Urinary bladder (tissue), 4 donors: ENCODE results near the gene RHBDL1. TPM values are rescaled to one million over a fixed set of nuclear protein-coding genes. Genes with fewer than 3 reads are reported as not detected.

ENCODE experiments used
- DNase-seq: peaks from one replicate; pipeline ENCODE4 v3.0.0-alpha.2; 2015; ENCODE audit errors: extremely low spot score
- H3K27ac ChIP-seq: one replicate; pipeline ENCODE4 v1.5.1; 2013; ENCODE audit warnings: low read depth, mild to moderate bottlenecking, moderate library complexity
- H3K36me3 ChIP-seq: one replicate; pipeline ENCODE4 v1.6.1; 2013; ENCODE audit warnings: mild to moderate bottlenecking, moderate library complexity; ENCODE audit not compliant: insufficient read depth
- H3K4me1 ChIP-seq: one replicate; pipeline ENCODE4 v1.6.1; 2013; ENCODE audit warnings: mild to moderate bottlenecking, moderate library complexity; ENCODE audit not compliant: insufficient read depth
- H3K4me3 ChIP-seq: one replicate; pipeline ENCODE4 v1.5.1; 2013; ENCODE audit warnings: low read depth, low read length
- WGBS: extraction: QIAGEN DNeasy Blood & Tissue Kit; methylation state at CpG from one replicate; pipeline ENCODE4 v1.1.7; 2013; 5-methylcytosine and 5-hydroxymethylcytosine counted together
- polyA plus RNA-seq: library from polyadenylated mRNA; stranded (reverse); fragments of 200-250 nt; gene quantifications from one replicate; pipeline ENCODE4 v1.2.3, GENCODE V29; 2013
- total RNA-seq: library from RNA; depleted of rRNA; stranded (reverse); fragments of >200 nt; gene quantifications from one replicate; pipeline ENCODE4 v1.2.3, GENCODE V29; 2014
- donor health status: healthy with polysubstance abuse.
- donor health status: healthy.

Gene RHBDL1
- total and polyA plus RNA-seq, 2 donors = 0.95 to 1.3 TPM

DNA sequence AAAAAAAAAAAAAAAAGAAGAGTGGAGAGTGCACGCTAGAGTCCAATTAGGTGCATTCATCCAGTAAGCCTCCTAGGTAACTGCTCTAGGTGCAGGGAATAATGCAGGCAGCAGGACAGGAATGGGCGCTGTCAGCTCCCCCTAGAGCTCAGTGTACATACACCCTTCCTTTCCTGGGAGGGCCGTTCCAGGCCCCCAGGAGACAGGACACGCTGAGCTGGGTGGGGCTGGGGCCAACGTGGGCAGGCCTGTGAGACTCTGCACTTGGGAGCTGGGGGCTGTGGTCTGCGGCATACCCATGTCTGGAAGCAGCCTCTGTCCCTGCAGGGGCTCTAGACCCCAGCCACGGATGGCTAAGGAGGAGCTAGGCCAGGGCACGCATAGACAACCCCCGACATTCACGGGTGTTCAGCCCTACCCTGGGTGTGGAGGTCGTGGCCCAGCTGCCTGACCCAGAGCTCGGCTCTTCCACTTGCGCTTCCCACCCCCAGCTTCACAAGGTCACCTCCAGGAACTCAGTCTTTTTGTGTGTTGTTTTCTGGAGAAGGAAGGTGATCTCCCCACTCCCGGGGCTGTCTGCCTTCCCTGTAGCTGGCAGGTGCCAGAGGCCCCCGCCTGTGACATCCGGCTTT lies 44.5 kb downstream of the RHBDL1 start:
- Histone ChIP-seq H3K36me3 (no peaks in the 10 kb centered on the region), H3K27ac (no peak overlapping the region), H3K4me1 (peaks cover 5% of the 10 kb centered on the region), H3K4me3 (peak overlapping the region; percentile 72)
- no peak for DNase-seq
- WGBS = 13% methylated on average over 16 of the region's 16 CpGs

- DNase-seq = no peak
- under 1% methylated on average over 38 of the region's 38 CpGs for WGBS
- Histone ChIP-seq H3K4me3 (peak overlapping the region; percentile 72), H3K27ac (peak overlapping the region; percentile 83), H3K4me1 (peaks cover 4% of the 10 kb centered on the region), H3K36me3 (no peaks in the 10 kb centered on the region)
These were observed 45.0 kb downstream of the RHBDL1 start for GRCh38 chr16:720447-720989.

- Histone ChIP-seq H3K4me3 (peak within 1 kb of the TSS; percentile 72), H3K4me1 (no peaks in the 10 kb centered on the region), H3K27ac (peak within 1 kb of the TSS; percentile 83), H3K36me3 (no peaks in the 10 kb centered on the region)
- no peak for DNase-seq
- WGBS = 6% methylated on average over 106 of the region's 106 CpGs
These were observed 45.7 kb downstream of the RHBDL1 start, which contains the start of gene ANTKMT for GRCh38 chr16:720990-721764. Gene ANTKMT, plus strand, starts transcription at chr16:721146. Its CDS starts 129 bp downstream, at chr16:721275.

DNA sequence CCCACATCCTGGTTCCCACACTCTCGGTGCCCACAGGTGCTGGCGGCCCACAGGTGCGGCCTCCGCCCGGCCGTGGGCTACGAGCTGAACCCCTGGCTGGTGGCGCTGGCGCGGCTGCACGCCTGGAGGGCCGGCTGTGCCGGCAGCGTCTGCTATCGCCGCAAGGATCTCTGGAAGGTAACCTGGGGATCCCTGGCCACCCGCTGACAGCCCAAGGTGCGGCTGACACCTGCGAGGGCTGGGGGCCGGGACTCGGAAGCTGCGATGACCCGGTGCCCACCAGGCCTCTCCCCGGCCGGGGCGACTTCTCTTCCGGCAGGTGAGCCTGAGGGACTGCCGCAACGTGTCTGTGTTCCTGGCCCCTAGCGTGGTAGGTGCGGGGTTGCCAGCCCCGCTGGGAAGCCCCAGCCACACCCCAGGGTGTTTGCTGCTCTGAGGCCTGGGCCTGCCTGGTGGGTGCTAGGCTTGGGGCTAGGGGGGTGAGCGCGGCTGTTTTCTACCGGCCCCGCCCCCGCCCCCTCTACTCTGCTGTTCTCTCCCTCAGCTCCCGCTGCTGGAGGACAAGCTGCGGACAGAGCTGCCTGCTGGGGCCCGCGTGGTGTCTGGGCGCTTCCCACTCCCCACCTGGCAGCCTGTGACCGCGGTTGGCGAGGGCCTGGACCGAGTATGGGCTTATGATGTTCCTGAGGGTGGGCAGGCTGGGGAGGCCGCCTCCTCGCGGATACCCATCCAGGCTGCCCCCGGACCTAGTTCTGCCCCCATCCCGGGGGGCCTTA lies 46.5 kb downstream of the RHBDL1 start:
- no peak overlapping the region for H3K27ac ChIP-seq
- no peaks in the 10 kb centered on the region for H3K36me3 ChIP-seq
- whole genome bisulfite sequencing = 85% methylated on average over 51 of the region's 51 CpGs
- H3K4me1 ChIP-seq = no peaks in the 10 kb centered on the region
- no peak for DNase-seq
- H3K4me3 ChIP-seq = peak overlapping the region; percentile 72

- no peak overlapping the region for H3K27ac ChIP-seq
- H3K4me1 ChIP-seq = no peaks in the 10 kb centered on the region
- WGBS = 87% methylated on average over 24 of the region's 24 CpGs
- no peak for DNase-seq
- no peak overlapping the region for H3K4me3 ChIP-seq
- H3K36me3 ChIP-seq = no peaks in the 10 kb centered on the region
These were observed 47.6 kb downstream of the RHBDL1 start for GRCh38 chr16:722835-723633.

DNA sequence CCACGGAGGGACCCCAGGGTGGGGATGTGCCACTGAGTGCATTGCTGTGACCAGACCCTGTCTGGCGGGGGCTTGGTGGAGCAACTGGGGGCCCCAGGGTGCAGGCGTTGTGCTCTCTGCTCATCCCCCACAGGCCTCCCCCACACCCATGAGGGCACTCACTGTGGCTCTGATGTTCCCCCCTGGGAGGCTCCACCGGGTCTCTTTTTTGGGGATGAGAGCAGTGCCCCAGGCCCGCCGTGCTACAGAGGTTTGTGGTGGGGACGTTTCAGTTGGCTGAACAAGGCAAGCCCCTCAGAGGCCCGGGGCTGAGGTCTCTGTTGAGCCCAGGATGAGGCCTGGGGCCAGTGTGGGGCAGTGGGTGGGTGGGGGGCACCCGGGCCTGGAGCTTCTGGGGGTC lies 48.2 kb downstream of the RHBDL1 start:
- no peak for DNase-seq
- Histone ChIP-seq H3K4me1 (no peaks in the 10 kb centered on the region), H3K36me3 (no peaks in the 10 kb centered on the region), H3K4me3 (no peak overlapping the region), H3K27ac (no peak overlapping the region)
- 85% methylated on average over 9 of the region's 9 CpGs for WGBS

DNA sequence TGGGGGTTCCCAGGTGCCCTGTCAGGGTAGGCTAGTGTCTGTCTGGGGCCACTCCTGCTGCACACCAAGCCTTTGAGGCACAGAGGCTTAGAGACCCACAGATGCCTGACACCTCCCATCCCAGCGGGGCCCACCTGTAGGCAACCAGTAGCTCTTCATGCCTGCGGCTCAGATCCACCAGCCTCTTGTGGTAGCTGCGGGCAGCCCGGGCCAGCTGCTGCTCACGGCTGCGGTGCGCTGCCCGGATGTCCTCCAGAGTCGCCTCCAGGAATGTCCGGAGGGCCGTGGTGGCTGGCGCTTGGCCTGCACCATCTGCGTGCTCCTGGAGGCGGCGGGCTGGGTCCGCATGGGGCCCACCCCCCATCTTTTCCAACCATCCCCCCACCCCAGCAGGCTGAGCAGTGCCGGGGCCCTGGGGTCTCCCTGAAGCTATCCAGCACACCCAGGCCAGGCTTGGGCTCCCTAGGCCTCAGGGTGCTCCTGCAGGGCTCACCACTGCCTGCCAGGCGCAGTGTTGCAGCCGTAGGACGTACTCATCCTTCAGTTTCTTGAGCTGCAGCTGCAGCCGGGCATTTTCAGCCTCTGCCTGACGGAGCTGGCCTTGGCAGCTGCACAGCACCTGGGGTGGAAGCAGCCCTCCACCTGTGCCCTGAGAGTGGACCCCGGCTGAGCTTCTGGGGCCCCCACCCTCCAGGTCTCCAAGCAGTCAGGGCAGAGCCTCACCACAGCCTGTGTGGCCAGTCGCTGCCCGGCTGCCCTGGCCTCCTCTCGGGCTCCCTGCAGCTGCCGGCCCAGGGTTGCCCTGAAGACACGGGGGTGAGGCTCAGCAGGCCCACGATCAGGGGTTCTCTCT lies 48.9 kb downstream of the RHBDL1 start:
- H3K27ac ChIP-seq = no peak overlapping the region
- H3K36me3 ChIP-seq = no peaks in the 10 kb centered on the region
- DNase-seq = no peak
- WGBS = 70% methylated on average over 29 of the region's 29 CpGs
- H3K4me3 ChIP-seq = no peak overlapping the region
- H3K4me1 ChIP-seq = no peaks in the 10 kb centered on the region

- WGBS = 83% methylated on average over 7 of the region's 7 CpGs
- H3K4me1 ChIP-seq = no peaks in the 10 kb centered on the region
- no peak overlapping the region for H3K4me3 ChIP-seq
- no peak overlapping the region for H3K27ac ChIP-seq
- no peak for DNase-seq
- H3K36me3 ChIP-seq = no peaks in the 10 kb centered on the region
These were observed 49.5 kb downstream of the RHBDL1 start for GRCh38 chr16:725041-725376.

DNA sequence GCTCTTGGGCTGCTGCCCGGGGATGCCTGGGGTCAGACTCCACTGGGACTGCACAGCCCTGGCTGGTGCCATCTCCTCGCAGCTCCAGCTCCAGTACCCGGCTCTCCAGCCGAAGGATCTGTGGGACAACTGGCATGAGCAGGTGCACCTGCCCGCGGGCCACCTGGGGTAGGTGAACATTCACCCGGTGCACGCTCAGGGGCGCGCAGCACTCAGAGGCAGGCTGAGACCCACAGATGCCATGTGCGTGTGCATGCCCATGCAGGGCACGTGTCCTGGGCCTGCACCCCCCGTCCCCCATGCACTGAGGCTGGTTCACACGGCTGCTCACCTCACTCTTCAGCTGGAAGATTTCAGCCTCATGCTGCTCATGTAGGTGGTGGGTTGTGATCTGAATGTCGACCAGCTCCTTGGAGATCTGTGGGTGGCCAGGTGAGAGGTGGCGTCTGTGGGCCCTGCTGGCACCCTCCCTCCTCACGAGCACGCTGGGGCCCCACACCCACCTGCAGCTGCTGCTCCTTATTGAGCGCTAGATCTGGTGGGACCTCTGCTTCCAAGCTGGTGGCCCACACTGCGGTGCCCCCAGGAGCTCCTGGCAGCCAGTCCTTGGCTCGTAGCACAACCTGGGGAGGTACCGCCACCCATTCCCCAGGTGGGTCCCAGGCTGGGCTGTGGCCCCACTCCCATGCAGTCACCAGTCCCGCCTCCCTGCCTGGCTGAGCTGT lies 50.2 kb downstream of the RHBDL1 start:
- WGBS = 78% methylated on average over 23 of the region's 23 CpGs
- no peak for DNase-seq
- H3K4me1 ChIP-seq = no peaks in the 10 kb centered on the region
- no peak overlapping the region for H3K4me3 ChIP-seq
- H3K27ac ChIP-seq = no peak overlapping the region
- no peaks in the 10 kb centered on the region for H3K36me3 ChIP-seq

DNA sequence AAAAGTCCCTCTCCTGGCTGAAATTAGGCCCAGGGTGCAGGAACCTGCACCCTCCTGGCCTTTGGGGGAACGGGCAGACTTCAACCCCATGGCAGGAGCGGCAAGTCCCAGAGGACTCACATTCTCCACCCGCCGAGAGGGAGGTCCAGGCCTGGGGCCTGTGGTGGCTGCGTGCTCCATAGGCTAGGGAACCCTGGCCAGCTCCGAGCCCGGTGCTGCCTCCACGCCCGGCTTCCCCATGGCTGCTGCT lies 50.6 kb downstream of the RHBDL1 start:
- DNase-seq = no peak
- 14% methylated on average over 9 of the region's 9 CpGs for WGBS
- Histone ChIP-seq H3K4me3 (no peak overlapping the region), H3K27ac (no peak overlapping the region), H3K36me3 (no peaks in the 10 kb centered on the region), H3K4me1 (no peaks in the 10 kb centered on the region)

DNA sequence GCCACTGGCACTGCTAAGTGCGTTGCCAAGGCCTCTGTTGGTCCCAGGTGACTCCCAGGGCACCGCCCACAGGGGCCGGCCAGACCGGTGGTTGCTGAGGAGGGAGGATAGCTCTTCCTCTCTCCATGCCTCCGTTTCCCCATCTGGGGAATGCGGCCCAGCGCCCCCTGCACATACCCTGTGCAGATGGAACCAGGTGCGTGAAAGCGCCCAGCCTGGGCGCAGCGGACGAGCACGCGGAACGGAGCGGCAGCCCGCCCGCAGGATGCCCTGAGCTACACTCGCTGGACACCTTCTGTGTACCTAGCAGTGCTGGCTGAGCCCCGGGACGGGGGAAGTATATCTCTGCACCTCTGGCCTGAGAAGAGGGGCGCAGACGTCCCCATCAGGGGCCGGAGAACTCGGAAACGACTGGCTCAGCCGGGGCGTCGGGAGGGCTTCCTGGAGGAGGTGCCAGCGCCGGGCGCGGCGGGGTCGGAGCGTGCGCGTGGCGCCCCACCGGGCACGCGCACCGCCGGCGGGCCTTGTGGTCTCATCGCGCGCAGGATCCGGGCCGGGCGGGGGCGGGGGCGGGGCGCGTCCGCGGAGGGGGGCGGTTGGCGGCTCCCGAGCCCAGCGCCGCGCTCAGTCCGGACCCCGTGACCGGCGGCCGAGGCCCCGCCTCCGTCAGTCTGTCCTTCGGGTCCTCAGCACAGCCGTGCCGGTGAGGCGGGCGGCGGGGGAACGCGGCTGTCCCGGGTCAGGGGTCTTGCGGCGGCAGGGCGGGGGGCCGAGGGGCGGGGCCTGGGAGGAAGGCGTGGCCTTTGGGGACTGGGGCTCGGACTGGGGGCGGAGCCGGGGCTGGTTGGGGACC lies 51.2 kb downstream of the RHBDL1 start, which contains the start of the genes CCDC78 and HAGHL:
Gene CCDC78, minus strand, starts transcription at position 6 of the 853 bp plus-strand sequence. CDS start 76 bp downstream, outside the sequence.
Gene HAGHL, plus strand, starts transcription at position 669 of the 853 bp plus-strand sequence. CDS start 404 bp downstream, outside the sequence.
- Histone ChIP-seq H3K27ac (peak within 1 kb of the TSS; percentile 12), H3K4me1 (no peaks in the 10 kb centered on the region), H3K36me3 (no peaks in the 10 kb centered on the region), H3K4me3 (peak within 1 kb of the TSS; percentile 45)
- 1% methylated on average over 88 of the region's 88 CpGs for WGBS
- no peak for DNase-seq
